Measurements from ENCODE around the gene OSBPL1A.

DNA sequence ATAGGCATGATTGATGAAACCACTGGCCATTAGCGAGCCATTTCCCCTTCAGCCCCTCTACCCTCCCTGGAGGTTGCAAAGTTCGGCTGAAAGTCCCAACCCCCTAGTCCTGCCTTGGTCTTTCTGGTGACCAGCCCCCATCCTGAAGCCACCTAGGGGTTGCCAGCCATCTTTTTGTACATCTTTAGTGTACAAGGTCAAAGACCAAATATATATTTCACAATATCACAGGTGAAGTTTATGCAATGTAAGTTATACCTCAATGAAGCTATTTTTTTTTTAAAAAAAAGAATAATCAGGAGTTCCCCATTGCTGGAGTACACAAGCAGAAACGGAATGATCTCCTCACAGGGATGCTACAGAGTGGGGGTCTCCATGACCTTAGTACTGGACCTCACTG, 31.3 kb downstream of the OSBPL1A start:
- TF ChIP-seq ARNT (IDR thresholded peaks at IDR 0.05) (no peak), LEF1 (IDR thresholded peaks at IDR 0.05; ENCODE audit: borderline replicate concordance) (no peak), SP1 (IDR thresholded peaks at IDR 0.05) (no peak), TARDBP (IDR thresholded peaks at IDR 0.05) (no peak), SUZ12 (IDR thresholded peaks at IDR 0.05) (no peak), HDGF (IDR thresholded peaks at IDR 0.05; ENCODE audit: borderline replicate concordance) (no peak), FOXM1 (IDR thresholded peaks at IDR 0.05; ENCODE audit: borderline replicate concordance) (no peak), ZNF384 (IDR thresholded peaks at IDR 0.05) (no peak), CTBP1 (IDR thresholded peaks at IDR 0.05; ENCODE audit: borderline replicate concordance) (no peak), NFRKB (IDR thresholded peaks at IDR 0.05) (no peak), FOXA1 (IDR thresholded peaks at IDR 0.05) (no peak), ELF4 (IDR thresholded peaks at IDR 0.05) (no peak), FOXK2 (IDR thresholded peaks at IDR 0.05) (no peak)
- TF ChIP-seq, protein P1, sequence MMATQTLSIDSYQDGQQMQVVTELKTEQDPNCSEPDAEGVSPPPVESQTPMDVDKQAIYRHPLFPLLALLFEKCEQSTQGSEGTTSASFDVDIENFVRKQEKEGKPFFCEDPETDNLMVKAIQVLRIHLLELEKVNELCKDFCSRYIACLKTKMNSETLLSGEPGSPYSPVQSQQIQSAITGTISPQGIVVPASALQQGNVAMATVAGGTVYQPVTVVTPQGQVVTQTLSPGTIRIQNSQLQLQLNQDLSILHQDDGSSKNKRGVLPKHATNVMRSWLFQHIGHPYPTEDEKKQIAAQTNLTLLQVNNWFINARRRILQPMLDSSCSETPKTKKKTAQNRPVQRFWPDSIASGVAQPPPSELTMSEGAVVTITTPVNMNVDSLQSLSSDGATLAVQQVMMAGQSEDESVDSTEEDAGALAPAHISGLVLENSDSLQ (IDR thresholded peaks at IDR 0.05) = no peak
